ENCODE results near the gene ARL9.

The ARL9 gene

GRCh38 chr4:56505269-56506130, at the start of gene ARL9:
Gene ARL9, plus strand, starts transcription at chr4:56505791. Its CDS starts 72 bp downstream, at chr4:56505863.
- peak; percentile 51 to 61 for DNase-seq

GRCh38 chr4:56460085-56460484, 45.5 kb upstream of the ARL9 start:
- no peak for DNase-seq

DNA sequence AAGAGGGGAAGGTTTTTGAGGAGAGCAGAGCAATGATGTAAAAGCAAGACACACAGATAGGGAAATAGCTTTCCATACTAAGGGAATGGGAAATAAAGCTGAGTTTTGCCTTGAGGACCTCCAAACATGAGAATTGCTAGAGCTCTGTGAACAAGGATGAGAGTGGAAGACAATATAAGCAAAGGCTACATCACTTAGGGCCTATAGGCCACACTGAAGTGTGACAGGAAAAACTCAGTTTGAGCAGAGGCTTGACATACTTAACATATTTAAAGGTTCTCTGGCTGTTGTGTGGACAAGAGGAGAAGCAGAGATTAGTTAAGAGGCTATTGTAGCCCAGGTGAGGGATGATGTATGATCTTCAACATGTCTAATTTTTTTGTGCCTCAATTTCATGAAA, 43.4 kb upstream of the ARL9 start:
- DNase-seq = no peak

GRCh38 chr4:56463711-56464110, 41.9 kb upstream of the ARL9 start:
- DNase-seq = no peak

GRCh38 chr4:56464581-56464980, 41.0 kb upstream of the ARL9 start:
- DNase-seq = no peak

GRCh38 chr4:56465599-56466295, 39.8 kb upstream of the ARL9 start:
- DNase-seq = no peak

DNA sequence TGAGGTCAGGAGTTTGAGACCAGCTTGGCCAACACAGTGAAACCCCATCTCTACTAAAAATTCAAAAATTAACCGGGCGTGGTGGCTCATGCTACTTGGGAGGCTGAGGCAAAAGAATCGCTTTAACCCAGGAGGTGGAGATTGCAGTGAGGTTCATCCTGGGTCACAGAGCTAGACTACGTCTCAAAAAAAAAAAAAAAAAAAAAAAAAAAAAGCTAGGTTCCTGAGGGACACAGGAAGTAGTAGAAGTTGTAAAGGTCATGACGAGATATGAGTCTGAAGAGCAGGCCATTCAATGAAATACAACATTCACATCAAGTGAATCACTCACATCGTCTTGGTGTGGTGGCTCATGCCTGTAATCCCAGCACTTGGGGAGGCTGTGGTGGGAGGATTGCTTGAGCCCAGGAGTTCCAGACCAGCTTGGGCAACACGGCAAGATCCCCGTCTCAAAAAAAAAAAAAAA, 39.3 kb upstream of the ARL9 start:
- peak in 1 of 2 donors; percentile 10 for DNase-seq

DNA sequence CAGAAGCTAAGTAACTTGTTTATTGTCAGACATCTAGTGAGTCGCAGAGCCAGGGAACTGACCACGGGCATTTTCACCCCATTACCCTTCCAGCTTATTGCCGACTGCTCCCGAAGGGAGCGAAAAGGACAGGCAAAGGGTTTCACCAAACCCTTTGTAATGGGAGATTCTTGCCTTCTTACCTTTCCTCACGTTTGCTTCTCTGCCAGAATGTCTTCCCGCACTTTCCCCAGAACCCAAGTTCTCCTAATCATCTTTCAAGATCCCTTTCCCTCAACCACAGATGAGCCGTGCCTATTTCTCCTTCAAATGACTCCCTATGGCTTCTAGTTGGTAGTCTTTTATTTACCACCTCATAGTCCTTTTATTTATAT, 38.7 kb upstream of the ARL9 start:
- no peak for DNase-seq

DNA sequence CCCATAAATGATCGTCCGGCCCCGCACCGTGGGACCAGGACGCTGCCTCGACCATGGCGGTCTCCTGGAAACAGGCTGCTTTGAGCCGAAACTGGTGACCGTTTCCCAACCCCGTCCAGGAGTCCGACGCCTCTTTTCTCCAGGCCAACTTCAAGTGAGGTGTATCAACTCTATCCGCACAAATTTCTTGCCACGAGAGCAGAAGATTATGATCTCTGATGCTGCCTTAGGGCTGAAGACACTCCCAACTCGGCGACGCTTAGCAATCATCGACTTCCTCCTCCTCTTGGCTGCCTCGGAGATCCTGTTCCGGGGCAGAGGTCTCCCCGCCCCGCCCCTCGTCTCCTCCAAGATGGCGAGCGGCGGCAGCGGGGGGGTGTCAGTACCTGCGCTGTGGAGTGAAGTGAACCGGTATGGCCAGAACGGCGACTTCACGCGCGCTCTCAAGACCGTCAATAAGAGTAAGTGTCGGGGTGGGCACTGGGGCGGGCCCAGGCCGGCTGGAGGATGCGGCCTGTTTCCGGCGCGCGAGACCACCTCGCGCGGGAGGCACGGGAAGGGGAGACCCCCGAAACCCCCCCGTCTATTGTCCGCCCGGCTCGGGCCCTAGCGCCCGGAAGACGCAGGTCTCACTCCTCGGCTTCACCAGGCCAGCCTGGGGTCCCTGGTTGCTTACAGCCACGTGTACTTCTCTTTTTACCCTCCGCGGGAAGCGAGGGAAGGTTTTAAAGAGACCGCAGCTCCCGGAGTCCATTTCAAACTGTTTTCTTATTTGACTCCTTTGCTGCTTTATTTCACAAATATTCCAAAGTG, 38.1 kb upstream of the ARL9 start, which contains the start of gene SRP72:
Gene SRP72, plus strand, starts transcription at position 334 of the 813 bp plus-strand sequence. Its CDS starts 19 bp downstream, at position 353.
- DNase-seq = peak; percentile 91

DNA sequence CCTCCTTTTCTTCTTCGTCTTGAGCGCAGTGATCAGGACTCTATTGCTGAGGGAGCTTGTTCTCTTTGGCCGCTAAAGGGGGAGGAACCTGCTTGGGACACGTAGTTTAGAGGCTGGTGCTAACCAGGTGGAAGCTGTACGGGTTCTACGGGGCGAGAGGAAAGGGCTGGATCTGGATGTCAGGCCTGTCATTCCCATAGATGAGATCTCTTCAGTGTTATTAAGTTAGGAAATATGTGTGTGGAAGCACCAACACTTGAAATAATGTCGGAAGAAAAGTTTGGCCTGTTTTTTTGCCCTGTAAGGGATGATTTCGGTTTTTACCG, 37.5 kb upstream of the ARL9 start:
- DNase-seq = peak in 1 of 2 donors; percentile 4

- DNase-seq = no peak
These were observed 35.9 kb upstream of the ARL9 start for GRCh38 chr4:56469489-56470210.

DNA sequence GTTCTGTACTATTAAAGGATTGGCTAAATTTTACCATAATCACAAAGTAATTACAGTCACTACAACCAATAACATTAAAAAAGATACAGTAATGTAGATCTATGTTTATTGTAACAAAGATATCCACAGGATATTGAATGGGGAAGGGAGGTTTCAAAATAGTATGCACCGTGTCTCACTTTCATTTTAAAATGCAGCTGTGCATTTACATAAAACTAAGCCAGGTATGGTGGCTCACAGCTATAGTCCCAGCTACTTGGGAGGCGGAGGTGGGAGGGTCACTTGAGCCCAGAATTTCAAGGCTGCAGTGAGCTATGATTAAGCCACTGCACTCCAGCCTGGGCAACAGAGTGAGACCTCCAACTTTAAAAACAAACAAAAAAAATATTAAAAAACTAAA, 29.7 kb upstream of the ARL9 start:
- DNase-seq = no peak

- no peak for DNase-seq
These were observed 28.3 kb upstream of the ARL9 start for GRCh38 chr4:56477192-56477702.

DNA sequence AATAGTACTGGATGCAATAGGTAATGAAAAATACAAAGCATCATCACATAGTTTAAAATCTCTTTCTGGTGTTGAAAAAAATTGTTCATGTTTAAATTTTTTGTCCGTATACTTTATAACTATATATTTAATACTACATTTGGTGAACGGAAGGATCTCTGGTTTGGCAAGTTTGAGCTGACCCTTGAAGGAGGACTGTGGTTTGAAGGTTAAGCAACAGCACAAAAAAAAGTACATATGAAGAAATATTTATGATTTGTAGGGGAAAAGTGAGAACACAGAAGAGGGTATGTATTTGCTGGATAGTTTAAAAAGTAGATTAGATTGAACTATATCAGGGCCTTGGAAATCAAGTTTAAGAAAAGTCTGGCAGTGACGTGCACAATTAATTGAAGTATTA, 24.9 kb upstream of the ARL9 start:
- no peak for DNase-seq

DNA sequence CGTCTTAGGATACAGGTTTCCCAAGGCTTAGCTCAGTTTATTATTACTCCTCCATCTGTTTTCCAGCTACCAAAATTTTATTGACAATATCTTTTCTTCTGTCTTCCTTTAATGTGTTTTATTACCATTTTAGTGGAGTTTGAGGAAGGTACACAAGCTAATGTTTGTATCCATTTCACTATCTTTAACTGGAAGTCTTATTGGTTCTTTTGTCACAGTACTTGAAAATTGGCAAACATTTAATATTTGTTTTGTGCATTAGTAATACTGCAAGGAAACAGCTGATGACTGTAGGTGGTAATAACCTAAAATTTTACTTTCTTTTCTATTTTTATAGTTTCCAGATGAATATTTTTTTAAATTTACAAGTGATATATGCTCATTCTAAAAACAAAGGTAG, 9.3 kb upstream of the ARL9 start:
- DNase-seq = no peak

GRCh38 chr4:56511098-56511497, 5.5 kb downstream of the ARL9 start:
- DNase-seq = no peak

- DNase-seq = no peak
These were observed 6.6 kb downstream of the ARL9 start for GRCh38 chr4:56512166-56512565.

DNA sequence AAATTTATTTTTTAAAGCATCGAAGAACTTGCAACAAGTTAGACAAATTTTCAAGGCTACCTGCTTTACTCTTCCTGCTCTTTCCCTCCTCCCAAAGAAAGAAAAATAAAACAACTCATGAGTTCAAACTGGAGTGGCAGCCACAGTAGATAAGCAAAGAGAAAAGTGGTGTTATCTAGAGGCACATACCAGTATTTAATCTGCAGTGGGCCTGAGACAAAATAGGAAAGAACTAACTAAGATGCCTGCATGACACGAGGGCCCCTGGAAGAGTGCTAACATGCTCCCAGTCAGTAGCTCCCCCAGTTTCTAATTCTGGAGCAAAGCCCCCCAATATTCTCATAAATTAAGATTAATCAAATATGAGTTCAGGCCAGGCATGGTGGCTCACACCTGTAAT, 7.9 kb downstream of the ARL9 start:
- no peak for DNase-seq

DNA sequence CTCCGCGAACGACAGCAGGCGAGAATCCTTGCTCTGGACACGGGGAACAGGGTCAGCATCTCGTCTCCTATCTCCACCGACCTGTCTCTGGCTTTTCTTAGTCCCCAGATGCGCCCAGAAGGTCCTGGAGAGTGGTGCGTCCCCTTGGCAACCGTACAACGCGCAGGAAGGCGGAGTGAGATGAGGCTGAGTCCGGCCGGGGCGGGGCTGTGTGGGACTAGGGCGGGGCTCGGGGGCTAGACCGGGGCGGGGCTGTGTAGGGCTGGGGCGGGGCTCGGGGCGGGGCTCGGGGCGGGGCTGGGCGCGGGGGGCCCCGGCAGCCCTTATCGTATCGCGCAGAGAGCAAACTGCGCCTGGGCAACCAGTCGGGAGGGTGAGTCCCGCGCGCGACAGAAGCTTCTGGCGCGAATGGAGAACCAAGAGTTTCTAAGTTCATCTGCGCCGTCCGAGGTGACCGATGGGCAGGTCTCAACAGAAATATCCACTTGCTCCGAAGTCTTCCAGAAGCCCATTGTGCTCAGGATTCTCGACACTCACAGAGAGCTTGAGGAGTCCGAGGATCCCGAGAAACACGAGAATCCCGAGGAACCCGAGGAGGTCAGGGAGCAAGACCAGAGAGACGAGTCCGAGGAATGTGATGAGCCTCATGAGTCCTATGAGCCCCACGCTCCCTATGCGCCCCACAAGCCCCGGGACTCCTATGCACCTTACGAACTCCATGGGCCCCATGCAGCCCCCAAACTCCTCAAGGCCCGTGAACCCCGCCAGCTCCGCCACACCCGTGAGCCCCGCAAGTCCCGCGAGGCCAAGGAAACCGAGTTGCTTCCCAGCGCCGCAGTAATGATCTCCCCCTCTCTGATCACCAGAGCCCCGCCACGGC, 24.9 kb downstream of the ARL9 start:
- peak; percentile 83 to 84 for DNase-seq

- DNase-seq = no peak
These were observed 25.7 kb downstream of the ARL9 start for GRCh38 chr4:56531149-56531770.

DNA sequence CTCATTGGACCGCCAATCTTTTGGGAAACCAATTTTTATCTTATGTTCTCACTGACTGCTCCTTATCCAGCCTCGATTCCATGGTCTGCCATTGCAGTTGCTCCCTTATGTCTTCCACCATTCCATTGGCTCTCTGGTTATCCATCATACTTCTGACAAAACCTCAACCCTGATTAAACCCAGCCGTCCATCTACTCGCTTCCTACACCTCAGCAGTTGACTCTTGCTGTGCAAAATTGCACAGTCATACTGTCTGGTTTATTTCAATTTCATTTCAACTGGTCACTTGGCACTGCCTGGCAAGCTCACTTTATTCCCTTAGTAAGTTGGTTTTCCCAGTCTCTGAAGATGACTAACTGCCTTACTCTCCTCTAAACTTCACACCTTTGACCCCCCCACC, 26.2 kb downstream of the ARL9 start:
- no peak for DNase-seq
